Uterus (tissue), 4 donors: Measurements from ENCODE around the gene KCTD2. TPM values are rescaled to one million over a fixed set of nuclear protein-coding genes. Genes with fewer than 3 reads are reported as not detected.

Source experiments
- DNase-seq, 2 donors: peaks; one replicate each; pipeline ENCODE4 v3.0.0-alpha.2; 2019 to 2020
- H3K27ac ChIP-seq, 2 donors: fragments of 200-600 bp; sonication (generic); 1 replicate in 1 of 2; 2 replicates in 1 of 2; pipeline ENCODE4 v1.5.1; 2016 to 2018
- H3K27me3 ChIP-seq, 2 donors: fragments of 200-600 bp; sonication (generic); one replicate each; pipeline ENCODE4 v1.5.1; 2018 to 2019; ENCODE audit warnings: control low read depth in 1 of 2
- H3K36me3 ChIP-seq, 2 donors: fragments of 200-600 bp; sonication (generic); one replicate each; pipeline ENCODE4 v1.5.1; 2019; ENCODE audit warnings: control low read depth in 1 of 2
- H3K4me1 ChIP-seq, 2 donors: fragments of 200-600 bp; sonication (generic); one replicate each; pipeline ENCODE4 v1.5.1; 2018 to 2019; ENCODE audit warnings: control low read depth in 1 of 2
- H3K4me3 ChIP-seq, 2 donors: fragments of 200-600 bp; sonication (generic); 1 replicate in 1 of 2; 2 replicates in 1 of 2; pipeline ENCODE4 v1.5.1; 2018 to 2019; ENCODE audit warnings: mild to moderate bottlenecking in 1 of 2
- H3K9me3 ChIP-seq, 2 donors: fragments of 200-600 bp; sonication (generic); one replicate each; pipeline ENCODE4 v1.5.1; 2019; ENCODE audit warnings: control low read depth in 1 of 2
- CTCF ChIP-seq, 4 experiments: fragments of 200-600 bp in 2 of 4; fragments of 450-650 bp in 2 of 4; sonication (generic) in 2 of 4; IDR thresholded peaks; one replicate each; pipeline ENCODE4 v1.5.1; 2016 to 2019; ENCODE audit warnings: antibody characterized with exemption in 4 of 4, mild to moderate bottlenecking in 2 of 4, moderate library complexity in 1 of 4
- POLR2A ChIP-seq, 2 donors: fragments of 450-650 bp; IDR thresholded peaks; one replicate each; pipeline ENCODE4 v1.6.1; 2016; ENCODE audit warnings: antibody characterized with exemption in 2 of 2, mild to moderate bottlenecking in 1 of 2, moderate library complexity in 1 of 2
- intact Hi-C: fragments of 100-400 bp; cut with DNase I; formaldehyde crosslinking; loops from one replicate; pipeline ENCODE4 v1.15.1; 2023; ENCODE audit warnings: low total_unique reads
- total RNA-seq, 4 donors: library from RNA; depleted of rRNA in 3 of 4; stranded (reverse); fragments of >200 nt in 3 of 4; gene quantifications; one replicate each; pipeline versions ENCODE4 v1.1.0 to v1.2.4, GENCODE V29; 2014 to 2023
- donor health status: DM: yes; HTN: yes; CAD: no.

The KCTD2 gene
- total RNA-seq, 4 donors from 2014 or later = 2.4 to 39.0 (median 15.0) TPM

GRCh38 chr17:75094871-75095399, 47.9 kb downstream of the KCTD2 start:
- Histone ChIP-seq H3K9me3 (no peaks in the 10 kb centered on the region), H3K27ac (no peak overlapping the region), H3K4me3 (no peak overlapping the region), H3K36me3 (no peaks in the 10 kb centered on the region), H3K4me1 (no peaks in the 10 kb centered on the region), H3K27me3 (no peaks in the 10 kb centered on the region)
- DNase-seq = no peak
- intact Hi-C loops = no loop called here
- TF ChIP-seq POLR2A (IDR thresholded peaks at IDR 0.05) (no peak), CTCF (IDR thresholded peaks at IDR 0.05) (no peak)

GRCh38 chr17:75096082-75096625, 49.1 kb downstream of the KCTD2 start:
- no peaks in the 10 kb centered on the region for H3K4me1 ChIP-seq
- no peak overlapping the region for H3K4me3 ChIP-seq
- DNase-seq = no peak
- TF ChIP-seq POLR2A (IDR thresholded peaks at IDR 0.05) (no peak), CTCF (IDR thresholded peaks at IDR 0.05) (no peak)
- H3K9me3 ChIP-seq = no peaks in the 10 kb centered on the region
- intact Hi-C loops = no loop called here
- H3K27me3 ChIP-seq = no peaks in the 10 kb centered on the region
- H3K27ac ChIP-seq = no peak overlapping the region
- H3K36me3 ChIP-seq = no peaks in the 10 kb centered on the region

- intact Hi-C loops = no loop called here
- TF ChIP-seq POLR2A (IDR thresholded peaks at IDR 0.05) = no peak
- TF ChIP-seq CTCF (IDR thresholded peaks at IDR 0.05) = no peak
- Histone ChIP-seq H3K9me3 (no peaks in the 10 kb centered on the region), H3K27me3 (no peaks in the 10 kb centered on the region), H3K36me3 (no peaks in the 10 kb centered on the region), H3K27ac (no peak overlapping the region), H3K4me1 (no peaks in the 10 kb centered on the region), H3K4me3 (no peak overlapping the region)
- no peak for DNase-seq
These were observed 50.8 kb downstream of the KCTD2 start for GRCh38 chr17:75097865-75098264.

GRCh38 chr17:75098861-75099260, 51.8 kb downstream of the KCTD2 start:
- TF ChIP-seq POLR2A (IDR thresholded peaks at IDR 0.05) = no peak
- TF ChIP-seq CTCF (IDR thresholded peaks at IDR 0.05) = no peak
- Histone ChIP-seq H3K36me3 (no peaks in the 10 kb centered on the region), H3K9me3 (no peaks in the 10 kb centered on the region), H3K4me1 (no peaks in the 10 kb centered on the region), H3K4me3 (no peak overlapping the region), H3K27me3 (no peaks in the 10 kb centered on the region), H3K27ac (no peak overlapping the region)
- intact Hi-C loops = no loop called here
- no peak for DNase-seq

GRCh38 chr17:75099881-75100595, 53.0 kb downstream of the KCTD2 start:
- Histone ChIP-seq H3K36me3 (no peaks in the 10 kb centered on the region), H3K4me3 (no peak overlapping the region), H3K27ac (no peak overlapping the region), H3K9me3 (no peaks in the 10 kb centered on the region), H3K27me3 (no peaks in the 10 kb centered on the region), H3K4me1 (no peaks in the 10 kb centered on the region)
- DNase-seq = no peak
- intact Hi-C loops = no loop called here
- TF ChIP-seq POLR2A (IDR thresholded peaks at IDR 0.05) (no peak), CTCF (IDR thresholded peaks at IDR 0.05) (no peak)
